Measurements from ENCODE around the gene DSG4.

- TF ChIP-seq CTCF (IDR thresholded peaks at IDR 0.05) (no peak), POLR2A (IDR thresholded peaks at IDR 0.05) (no peak)
Measured at GRCh38 chr18:31402026-31402373, 25.4 kb downstream of the DSG4 start.

Data from lower leg skin (tissue), 3 donors.